ENCODE results near the gene MLF2. TPM values are rescaled to one million over a fixed set of nuclear protein-coding genes. Genes with fewer than 3 reads are reported as not detected.

MLF2 gene
- total and polyA plus RNA-seq, 2 of the 13 experiments (the other 11 are each of a cell fraction or from before 2014, with no cell fraction given) = 88.1 to 167 TPM

DNA sequence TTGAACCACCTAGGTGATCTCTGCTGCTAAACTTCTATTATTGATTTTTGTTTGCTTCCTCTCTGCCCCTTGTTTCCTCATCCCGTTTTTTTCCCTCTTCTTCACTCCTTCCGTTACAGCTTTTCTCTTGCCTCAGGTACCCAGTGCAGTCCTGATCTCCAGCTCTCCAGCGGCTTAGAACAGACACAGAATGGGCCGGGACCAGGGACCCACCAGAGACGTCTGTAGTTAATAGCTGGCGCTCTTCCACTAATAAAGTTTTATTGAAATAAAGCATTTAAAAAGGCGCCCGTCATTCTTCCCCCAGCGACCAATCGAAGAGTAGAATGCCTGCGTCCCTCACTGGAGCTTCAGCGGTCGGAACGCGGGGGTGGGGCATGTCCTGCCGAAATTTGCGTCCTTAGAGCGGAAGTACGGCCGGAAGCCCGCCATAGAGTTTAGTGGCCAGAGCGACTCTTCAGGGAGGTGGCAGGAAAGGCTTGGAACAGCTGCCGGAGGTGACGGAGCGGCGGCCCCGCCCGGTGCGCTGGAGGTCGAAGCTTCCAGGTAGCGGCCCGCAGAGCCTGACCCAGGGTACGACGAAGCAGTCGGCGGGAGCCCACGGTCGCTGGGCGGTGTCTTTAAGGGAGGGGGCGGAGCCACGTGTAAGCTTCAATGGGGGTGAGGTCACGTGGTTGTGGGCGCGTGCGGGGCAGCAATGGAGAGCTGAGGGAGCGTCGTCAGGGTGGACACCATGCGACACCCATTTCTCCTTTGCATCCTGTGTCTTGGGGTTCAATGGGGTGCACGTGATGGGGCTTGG is 29.1 kb downstream of the MLF2 start, which contains the start of gene COPS7A (continued):
- TF ChIP-seq MAFK (conservative IDR thresholded peaks at IDR 0.05 in 1 of 2, IDR thresholded peaks at IDR 0.05 in 1 of 2; ENCODE audit: low read length in 2 of 2) (no peak), ATF7 (IDR thresholded peaks at IDR 0.05) (no peak), ATF7 (CRISPR knock-in tag; IDR thresholded peaks at IDR 0.05) (peak; percentile 18; the same call in 1 of the 2 replicates), ZBTB21 (CRISPR knock-in tag; IDR thresholded peaks at IDR 0.05) (peak; percentile 48; the same call in 1 of the 2 replicates), CBX5 (CRISPR knock-in tag; IDR thresholded peaks at IDR 0.05; ENCODE audit: borderline replicate concordance) (peak; percentile 67; the same call in 1 of the 2 replicates), NFIB (CRISPR knock-in tag; IDR thresholded peaks at IDR 0.05; ENCODE audit: borderline replicate concordance) (no peak), TOE1 (CRISPR knock-in tag; IDR thresholded peaks at IDR 0.05) (0 out of 2 replicates have a peak, but pooled peaks have one; percentile 42), MLLT10 (CRISPR knock-in tag; IDR thresholded peaks at IDR 0.05) (no peak)
- TF ChIP-seq, protein P1, sequence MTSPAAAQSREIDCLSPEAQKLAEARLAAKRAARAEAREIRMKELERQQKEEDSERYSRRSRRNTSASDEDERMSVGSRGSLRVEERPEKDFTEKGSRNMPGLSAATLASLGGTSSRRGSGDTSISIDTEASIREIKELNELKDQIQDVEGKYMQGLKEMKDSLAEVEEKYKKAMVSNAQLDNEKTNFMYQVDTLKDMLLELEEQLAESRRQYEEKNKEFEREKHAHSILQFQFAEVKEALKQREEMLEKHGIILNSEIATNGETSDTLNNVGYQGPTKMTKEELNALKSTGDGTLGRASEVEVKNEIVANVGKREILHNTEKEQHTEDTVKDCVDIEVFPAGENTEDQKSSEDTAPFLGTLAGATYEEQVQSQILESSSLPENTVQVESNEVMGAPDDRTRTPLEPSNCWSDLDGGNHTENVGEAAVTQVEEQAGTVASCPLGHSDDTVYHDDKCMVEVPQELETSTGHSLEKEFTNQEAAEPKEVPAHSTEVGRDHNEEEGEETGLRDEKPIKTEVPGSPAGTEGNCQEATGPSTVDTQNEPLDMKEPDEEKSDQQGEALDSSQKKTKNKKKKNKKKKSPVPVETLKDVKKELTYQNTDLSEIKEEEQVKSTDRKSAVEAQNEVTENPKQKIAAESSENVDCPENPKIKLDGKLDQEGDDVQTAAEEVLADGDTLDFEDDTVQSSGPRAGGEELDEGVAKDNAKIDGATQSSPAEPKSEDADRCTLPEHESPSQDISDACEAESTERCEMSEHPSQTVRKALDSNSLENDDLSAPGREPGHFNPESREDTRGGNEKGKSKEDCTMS (CRISPR knock-in tag; conservative IDR thresholded peaks at IDR 0.05) = peak; percentile 76; the same call in 1 of the 2 replicates
- TF ChIP-seq, protein P2, sequence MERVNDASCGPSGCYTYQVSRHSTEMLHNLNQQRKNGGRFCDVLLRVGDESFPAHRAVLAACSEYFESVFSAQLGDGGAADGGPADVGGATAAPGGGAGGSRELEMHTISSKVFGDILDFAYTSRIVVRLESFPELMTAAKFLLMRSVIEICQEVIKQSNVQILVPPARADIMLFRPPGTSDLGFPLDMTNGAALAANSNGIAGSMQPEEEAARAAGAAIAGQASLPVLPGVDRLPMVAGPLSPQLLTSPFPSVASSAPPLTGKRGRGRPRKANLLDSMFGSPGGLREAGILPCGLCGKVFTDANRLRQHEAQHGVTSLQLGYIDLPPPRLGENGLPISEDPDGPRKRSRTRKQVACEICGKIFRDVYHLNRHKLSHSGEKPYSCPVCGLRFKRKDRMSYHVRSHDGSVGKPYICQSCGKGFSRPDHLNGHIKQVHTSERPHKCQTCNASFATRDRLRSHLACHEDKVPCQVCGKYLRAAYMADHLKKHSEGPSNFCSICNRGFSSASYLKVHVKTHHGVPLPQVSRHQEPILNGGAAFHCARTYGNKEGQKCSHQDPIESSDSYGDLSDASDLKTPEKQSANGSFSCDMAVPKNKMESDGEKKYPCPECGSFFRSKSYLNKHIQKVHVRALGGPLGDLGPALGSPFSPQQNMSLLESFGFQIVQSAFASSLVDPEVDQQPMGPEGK (CRISPR knock-in tag; IDR thresholded peaks at IDR 0.05) = peak; percentile 96
- TF ChIP-seq, protein P3, sequence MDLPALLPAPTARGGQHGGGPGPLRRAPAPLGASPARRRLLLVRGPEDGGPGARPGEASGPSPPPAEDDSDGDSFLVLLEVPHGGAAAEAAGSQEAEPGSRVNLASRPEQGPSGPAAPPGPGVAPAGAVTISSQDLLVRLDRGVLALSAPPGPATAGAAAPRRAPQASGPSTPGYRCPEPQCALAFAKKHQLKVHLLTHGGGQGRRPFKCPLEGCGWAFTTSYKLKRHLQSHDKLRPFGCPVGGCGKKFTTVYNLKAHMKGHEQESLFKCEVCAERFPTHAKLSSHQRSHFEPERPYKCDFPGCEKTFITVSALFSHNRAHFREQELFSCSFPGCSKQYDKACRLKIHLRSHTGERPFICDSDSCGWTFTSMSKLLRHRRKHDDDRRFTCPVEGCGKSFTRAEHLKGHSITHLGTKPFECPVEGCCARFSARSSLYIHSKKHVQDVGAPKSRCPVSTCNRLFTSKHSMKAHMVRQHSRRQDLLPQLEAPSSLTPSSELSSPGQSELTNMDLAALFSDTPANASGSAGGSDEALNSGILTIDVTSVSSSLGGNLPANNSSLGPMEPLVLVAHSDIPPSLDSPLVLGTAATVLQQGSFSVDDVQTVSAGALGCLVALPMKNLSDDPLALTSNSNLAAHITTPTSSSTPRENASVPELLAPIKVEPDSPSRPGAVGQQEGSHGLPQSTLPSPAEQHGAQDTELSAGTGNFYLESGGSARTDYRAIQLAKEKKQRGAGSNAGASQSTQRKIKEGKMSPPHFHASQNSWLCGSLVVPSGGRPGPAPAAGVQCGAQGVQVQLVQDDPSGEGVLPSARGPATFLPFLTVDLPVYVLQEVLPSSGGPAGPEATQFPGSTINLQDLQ (CRISPR knock-in tag; IDR thresholded peaks at IDR 0.05) = peak; percentile 83; the same call in 1 of the 2 replicates
- TF ChIP-seq, protein P4, sequence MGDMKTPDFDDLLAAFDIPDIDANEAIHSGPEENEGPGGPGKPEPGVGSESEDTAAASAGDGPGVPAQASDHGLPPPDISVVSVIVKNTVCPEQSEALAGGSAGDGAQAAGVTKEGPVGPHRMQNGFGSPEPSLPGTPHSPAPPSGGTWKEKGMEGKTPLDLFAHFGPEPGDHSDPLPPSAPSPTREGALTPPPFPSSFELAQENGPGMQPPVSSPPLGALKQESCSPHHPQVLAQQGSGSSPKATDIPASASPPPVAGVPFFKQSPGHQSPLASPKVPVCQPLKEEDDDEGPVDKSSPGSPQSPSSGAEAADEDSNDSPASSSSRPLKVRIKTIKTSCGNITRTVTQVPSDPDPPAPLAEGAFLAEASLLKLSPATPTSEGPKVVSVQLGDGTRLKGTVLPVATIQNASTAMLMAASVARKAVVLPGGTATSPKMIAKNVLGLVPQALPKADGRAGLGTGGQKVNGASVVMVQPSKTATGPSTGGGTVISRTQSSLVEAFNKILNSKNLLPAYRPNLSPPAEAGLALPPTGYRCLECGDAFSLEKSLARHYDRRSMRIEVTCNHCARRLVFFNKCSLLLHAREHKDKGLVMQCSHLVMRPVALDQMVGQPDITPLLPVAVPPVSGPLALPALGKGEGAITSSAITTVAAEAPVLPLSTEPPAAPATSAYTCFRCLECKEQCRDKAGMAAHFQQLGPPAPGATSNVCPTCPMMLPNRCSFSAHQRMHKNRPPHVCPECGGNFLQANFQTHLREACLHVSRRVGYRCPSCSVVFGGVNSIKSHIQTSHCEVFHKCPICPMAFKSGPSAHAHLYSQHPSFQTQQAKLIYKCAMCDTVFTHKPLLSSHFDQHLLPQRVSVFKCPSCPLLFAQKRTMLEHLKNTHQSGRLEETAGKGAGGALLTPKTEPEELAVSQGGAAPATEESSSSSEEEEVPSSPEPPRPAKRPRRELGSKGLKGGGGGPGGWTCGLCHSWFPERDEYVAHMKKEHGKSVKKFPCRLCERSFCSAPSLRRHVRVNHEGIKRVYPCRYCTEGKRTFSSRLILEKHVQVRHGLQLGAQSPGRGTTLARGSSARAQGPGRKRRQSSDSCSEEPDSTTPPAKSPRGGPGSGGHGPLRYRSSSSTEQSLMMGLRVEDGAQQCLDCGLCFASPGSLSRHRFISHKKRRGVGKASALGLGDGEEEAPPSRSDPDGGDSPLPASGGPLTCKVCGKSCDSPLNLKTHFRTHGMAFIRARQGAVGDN (CRISPR knock-in tag; IDR thresholded peaks at IDR 0.05) = peak; percentile 99
- TF ChIP-seq, protein P5, sequence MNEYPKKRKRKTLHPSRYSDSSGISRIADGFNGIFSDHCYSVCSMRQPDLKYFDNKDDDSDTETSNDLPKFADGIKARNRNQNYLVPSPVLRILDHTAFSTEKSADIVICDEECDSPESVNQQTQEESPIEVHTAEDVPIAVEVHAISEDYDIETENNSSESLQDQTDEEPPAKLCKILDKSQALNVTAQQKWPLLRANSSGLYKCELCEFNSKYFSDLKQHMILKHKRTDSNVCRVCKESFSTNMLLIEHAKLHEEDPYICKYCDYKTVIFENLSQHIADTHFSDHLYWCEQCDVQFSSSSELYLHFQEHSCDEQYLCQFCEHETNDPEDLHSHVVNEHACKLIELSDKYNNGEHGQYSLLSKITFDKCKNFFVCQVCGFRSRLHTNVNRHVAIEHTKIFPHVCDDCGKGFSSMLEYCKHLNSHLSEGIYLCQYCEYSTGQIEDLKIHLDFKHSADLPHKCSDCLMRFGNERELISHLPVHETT (CRISPR knock-in tag; conservative IDR thresholded peaks at IDR 0.05) = peak; percentile 95
